SK-N-MC (cell line): Measurements from ENCODE around the gene DPEP1.

ENCODE experiments used
- EZH2 ChIP-seq: fragments of 200-600 bp; sonication (generic); IDR thresholded peaks from one replicate; pipeline ENCODE4 v1.6.1; 2017; ENCODE audit warnings: antibody characterized with exemption
- POLR2AphosphoS5 ChIP-seq: IDR thresholded peaks from 2 replicates; pipeline ENCODE4 v1.6.1; 2012; ENCODE audit warnings: mild to moderate bottlenecking, low read depth, low read length, borderline replicate concordance

DNA sequence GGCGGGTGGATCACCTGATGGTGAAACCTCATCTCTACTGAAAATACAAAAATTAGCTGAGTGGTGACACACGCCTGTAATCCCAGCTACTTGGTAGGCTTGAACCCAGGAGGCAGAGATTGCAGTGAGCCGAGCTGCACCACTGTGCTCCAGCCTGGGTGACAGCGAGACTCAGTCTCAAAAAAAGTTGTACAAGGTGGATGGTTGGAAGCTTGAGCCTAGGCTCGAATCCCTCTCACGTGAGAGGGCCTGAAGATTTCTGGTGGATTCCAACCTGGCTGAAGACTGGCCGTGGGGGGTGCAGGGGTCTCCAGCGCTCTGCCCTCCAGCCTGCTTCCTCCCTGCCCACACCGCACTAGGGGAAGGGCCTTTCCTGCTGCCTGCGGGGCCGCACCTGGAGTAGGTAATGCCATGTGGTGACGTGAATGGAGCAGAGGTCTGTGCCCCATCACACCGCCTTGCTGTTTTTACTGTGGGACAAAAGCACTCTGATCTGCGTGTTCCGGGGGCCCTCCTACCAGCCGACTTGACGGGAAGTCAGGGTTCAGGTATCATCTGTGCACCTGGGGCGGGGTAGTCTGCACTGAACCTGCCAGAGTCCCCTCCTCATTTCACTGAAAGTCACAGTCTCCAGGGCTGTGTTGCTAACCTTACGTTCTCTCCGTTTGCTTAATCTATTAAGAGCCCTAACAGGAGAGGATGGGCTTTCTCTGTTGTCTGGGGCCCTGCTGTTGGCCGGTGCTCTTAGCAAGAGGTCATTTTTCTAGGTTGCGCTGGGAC is 48.8 kb upstream of the DPEP1 start:
- TF ChIP-seq POLR2AphosphoS5 (peak; percentile 50), EZH2 (no peak)
